Left ventricle myocardium superior (tissue), 1 donor: ENCODE measurements around the gene ZNF385C. TPM values are rescaled to one million over a fixed set of nuclear protein-coding genes. Genes with fewer than 3 reads are reported as not detected.

Experiments
- ATAC-seq: fragments of 200-7000 bp; cut with Tn5 transposase; one replicate; pipeline ENCODE4 v1.9.1; 2020; ENCODE audit warnings: mild to moderate bottlenecking, moderate library complexity
- DNase-seq: peaks from one replicate; pipeline ENCODE4 v3.0.0-alpha.2; 2020
- intact Hi-C: fragments of 100-400 bp; cut with micrococcal nuclease; formaldehyde crosslinking; loops from one replicate; pipeline ENCODE4 v1.11.0; 2022
- total RNA-seq: library from RNA; stranded (reverse); fragmentation: NEBNext Ultra II Directional; extraction: Animal tissue kit (Norgen Biotek cat#: 25700); gene quantifications from one replicate; pipeline ENCODE4 v1.2.1, GENCODE V29; 2021
- donor health status: DM: no; HTN: yes; CAD: no; lungs with severe emphysema.

Gene ZNF385C
- total RNA-seq, 1 donor from 2014 or later: 0.20 TPM

DNA sequence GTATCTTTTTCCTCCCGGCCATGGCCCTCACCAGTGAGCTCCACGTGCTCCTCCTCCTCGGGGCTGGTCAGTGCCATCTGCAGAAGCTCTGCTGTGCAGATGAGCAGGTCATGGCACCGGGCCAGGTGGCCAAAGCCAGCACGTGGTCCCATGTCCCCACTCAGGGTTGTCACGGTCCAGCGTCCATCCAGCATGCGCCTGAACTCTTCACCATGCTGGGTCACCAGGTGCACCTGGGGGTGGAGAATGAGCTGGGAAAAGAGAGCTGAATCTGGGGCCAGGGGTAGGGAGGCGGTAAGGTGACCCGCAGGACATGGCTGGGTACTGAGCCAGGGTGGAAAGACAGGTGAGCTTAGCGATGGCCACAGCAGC is 13.0 kb upstream of the ZNF385C start:
- DNase-seq: no peak
- intact Hi-C loops: no loop called here
- ATAC-seq: no peak

DNA sequence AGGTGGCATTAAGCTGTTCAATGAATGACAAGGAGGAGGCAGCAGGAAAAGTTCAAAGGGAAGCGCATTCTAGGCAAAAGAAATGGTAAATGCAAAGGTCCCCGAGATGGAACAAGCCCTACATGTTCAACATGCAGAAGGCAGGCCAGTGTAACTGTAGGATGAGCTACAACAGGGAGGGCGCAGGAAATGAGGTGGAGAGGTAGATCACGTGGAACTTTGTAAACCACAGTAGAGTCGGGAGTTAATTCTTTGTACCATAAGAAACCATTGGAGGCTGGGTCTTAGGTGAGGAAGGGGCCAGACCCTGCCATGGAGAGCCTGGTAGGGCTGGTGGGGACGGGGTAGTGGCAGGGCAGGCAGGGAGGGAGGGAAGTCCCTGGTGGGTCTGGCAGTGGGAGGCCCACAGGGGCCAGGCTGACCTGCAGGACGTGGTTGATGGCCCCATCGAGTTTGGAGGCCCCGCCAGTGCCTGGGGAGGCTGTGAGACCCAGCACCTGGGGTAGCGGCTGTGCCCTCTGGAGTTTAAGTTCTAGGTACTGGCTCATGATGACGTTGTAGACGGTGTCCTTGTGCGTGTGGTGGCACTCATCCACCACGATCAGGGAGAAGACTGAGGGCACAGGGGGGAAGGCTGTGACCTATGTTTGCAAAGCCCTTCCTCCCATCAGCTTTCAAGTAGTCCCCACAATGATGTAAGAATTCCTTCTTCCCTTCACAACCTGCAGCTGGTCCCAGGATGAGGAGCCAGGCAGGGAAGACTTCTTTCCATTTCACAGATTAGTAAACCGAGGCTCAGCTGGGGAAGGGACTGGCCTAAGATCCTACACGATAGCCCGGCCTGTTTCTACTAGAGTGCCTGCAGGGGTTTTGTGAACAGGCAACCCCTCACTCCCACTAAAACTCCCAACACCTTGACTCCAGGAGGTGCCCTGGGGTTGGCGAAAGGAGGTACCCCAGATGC is 12.3 kb upstream of the ZNF385C start:
- ATAC-seq (no peak), DNase-seq (no peak)
- intact Hi-C loops: no loop called here

DNA sequence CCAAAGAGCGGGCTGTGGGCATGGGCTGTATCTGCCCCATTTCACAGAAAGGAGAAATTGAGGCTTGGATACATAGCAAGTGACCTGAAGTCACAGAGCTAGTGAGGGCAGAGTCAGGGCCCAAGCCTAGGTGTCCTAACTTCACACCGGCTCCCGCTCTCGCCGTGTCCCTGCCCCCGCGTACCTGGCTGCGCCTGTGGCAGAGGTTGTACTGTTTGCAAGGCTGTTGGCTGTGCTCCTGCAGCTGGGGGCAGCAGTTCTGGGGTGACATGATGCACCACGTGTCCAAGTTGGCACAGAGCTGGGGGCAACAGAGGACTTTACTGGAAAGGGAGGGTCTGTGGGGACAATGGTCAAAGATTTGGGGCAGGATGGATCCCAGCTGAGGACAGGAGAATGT is 10.8 kb upstream of the ZNF385C start:
- intact Hi-C loops: no loop called here
- DNase-seq: no peak

DNA sequence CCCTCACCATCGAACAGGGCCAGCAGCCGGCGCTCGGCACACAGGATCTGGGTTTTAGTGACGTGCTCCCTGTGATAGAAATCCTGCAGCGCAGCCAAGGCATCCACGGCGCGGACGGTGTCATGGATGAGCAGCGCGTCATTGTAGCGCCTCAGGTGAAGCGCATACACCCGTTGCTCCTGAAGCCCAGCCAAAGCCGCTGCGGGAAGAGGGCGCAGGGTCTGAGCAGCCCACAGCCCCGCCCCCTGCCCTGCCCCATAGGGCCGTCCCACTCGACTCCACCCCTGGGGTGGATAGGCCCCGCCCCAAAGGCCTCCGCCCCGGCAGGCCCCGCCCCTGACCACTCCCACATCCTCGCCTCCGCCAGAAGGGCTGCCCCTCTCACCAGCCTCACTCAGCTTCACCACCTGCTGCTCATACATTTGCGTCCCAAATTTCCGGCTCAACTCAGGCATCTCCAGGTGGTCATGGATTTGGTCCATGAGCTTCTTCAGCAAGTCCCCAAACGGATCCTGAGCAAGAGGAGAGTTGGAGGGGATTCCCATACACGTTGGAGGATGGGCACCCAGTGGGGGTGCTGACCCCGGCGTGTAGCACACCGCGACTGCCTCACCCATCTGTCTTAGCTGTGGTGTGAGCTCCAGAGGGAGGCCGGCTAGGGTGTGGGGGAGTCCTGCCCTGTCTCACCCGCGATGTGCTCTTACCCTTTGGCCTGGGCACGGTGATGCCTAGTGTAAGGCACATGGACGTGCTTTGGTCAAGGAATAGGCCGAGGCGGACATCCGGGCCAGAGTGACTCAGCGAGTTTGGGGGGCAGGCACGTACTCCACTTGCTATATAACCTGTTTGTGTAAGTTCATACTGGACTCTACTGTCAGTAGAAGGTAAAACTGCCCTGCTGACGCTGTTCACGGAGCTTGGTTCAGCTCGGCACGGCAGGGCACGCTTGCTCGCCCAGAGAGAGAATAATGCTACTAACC is 9.6 kb upstream of the ZNF385C start:
- DNase-seq (peak; percentile 82), ATAC-seq (peak; percentile 79)
- intact Hi-C loops: no loop called here

More for the DNA sequence above, 10.8 kb upstream of the ZNF385C start:
- ATAC-seq: no peak

- ATAC-seq (no peak), DNase-seq (no peak)
- intact Hi-C loops: no loop called here
Measured at GRCh38 chr17:42107124-42107523, 8.9 kb upstream of the ZNF385C start.

GRCh38 chr17:42106009-42106408 is 7.7 kb upstream of the ZNF385C start:
- ATAC-seq: no peak
- no peak for DNase-seq
- intact Hi-C loops: no loop called here

GRCh38 chr17:42104264-42104663 is 6.0 kb upstream of the ZNF385C start:
- ATAC-seq (no peak), DNase-seq (no peak)
- intact Hi-C loops: no loop called here

DNA sequence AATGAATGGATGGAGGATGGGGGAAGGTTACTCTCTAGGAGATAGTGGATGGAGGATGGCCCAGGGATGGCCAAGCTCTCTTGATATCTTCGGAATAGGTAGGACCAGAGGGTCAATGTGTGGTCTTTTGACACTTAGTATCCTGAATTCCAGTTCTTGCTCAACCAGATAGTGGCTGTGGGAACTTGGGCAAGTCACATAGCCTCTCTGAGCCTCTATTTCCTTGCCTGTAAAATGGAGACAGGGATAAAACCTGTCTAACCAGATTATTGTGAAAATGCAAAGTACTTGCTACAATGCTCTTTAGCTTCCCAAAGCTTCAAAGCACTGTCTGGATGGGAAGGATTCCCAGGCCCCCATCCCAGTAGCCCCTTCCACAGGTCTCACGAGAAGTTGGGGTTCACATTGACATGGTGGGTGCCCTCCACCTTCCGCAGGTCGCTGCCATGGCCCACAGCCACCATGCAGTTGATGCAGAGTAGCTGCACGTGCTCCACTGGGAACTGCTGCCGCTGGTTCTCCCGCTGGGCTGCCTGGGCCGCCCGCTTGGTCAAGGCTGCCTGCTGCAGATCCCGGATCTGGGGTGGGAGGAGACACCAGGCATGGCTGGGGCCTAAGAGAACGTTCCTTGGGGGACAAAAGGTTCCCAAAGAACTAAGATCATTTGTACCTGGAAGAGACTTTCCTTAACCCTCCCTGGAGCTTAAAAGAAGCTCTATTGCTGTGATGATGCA is 5.1 kb upstream of the ZNF385C start:
- no peak for DNase-seq
- ATAC-seq: no peak
- intact Hi-C loops: no loop called here

DNA sequence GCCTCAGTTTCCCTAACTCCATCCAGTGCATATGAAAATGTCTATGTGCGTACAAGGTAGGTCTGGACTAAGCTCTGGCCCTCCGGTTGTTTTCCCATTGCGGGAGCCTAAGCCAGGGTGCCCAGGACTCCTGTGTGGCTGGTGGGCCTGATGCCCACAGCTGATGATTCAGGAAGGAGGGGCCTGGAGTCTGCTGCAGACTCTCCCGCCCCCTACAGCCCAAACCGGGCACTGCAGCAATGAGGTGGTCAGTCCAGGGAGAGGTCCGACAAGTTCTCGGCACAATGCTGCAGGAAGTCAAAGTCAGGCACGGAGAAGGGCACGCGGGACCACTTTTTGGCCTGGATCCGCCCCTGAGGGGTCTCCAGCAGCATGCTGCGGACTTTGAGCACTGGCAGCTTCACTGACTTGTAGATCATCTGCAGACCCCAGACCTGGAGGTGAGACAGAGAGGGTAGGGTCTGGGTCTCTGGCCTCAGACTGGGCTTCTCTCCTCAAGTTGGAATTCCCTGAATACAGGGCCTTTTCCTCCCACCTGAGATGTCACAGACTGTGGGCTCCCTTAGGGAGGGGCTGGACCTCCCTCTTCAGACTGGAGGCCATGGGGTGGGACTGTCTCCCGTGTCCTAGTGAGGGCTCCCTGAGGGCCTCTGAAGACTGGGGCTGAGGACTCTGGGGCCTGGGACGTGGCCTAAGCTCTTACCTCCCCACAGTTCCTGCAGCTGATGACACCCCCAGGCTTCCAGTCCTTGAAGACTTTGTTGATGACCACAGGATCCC is 3.4 kb upstream of the ZNF385C start:
- ATAC-seq (peak; percentile 85), DNase-seq (peak; percentile 88)
- intact Hi-C loops: no loop called here

DNA sequence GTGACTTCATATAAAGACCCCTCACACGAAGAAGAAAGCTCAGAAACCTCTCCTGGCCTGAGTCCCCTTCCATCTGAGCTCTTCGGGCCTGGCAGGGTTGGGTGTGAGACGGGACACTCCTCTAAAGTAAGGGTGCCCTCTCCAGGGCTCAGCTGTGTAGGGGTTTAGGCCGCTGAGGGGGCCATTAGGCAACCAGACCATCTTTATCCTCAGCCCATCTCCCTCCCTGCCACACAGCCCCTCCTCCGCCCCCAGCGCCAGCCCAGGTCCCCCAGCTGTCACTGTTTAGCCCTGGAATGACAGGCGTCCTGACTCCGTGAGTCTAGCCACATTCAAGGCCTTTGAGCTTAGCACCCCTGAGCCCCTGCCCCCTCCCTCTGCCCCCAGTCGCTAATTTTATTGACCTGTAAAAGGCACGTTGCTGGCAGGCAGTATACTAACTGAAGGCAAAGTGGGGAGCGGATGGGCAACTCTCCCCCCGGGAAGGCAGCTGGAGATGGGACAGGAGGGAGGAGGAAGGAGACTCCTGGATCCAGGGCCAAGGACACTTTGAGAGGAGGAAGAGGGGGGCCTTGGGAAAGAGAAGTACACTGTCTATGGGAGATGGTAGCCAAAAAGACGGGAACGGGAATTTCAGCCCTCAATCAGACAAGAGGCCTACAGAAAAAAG is 592 bp upstream of the ZNF385C start:
- DNase-seq (no peak), ATAC-seq (no peak)
- intact Hi-C loops: no loop called here

DNA sequence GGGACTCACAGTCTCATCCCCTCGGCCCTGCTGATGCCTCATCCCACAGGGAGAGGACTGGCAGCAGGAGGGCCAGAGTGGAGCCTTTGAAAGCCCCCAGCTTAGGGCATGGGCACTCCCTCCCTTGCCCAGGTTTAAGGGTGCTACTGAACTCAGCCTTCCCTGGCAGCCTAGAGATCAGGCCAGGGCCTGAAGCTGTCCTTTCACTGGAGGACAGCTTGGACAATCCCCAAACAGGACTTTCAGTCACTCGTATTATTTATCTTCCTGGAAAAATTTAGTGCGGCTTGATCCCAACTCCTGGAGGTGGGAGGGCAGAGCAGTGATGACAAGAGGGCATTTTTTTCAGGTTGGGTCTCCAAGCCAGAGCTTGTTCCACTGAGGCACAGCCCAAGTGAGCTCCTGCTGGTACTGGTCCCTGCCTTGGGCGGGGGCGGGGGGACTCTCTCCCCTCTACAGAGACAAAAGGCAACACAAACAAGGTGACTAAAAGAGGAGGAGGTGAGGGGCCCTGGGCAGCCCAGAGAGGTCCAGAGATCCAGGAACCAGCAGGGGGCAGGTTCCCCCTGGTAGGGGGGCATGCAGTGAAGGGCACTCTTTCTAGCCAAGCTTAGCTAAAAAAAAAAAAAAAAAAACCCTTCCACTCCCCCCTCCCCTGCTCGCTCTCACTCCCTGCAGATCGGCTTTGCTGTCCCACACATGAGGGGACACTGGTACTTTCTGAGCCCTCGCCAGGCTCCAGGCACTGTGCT is 1.7 kb downstream of the ZNF385C start:
- intact Hi-C loops: no loop called here
- ATAC-seq: no peak
- no peak for DNase-seq

DNA sequence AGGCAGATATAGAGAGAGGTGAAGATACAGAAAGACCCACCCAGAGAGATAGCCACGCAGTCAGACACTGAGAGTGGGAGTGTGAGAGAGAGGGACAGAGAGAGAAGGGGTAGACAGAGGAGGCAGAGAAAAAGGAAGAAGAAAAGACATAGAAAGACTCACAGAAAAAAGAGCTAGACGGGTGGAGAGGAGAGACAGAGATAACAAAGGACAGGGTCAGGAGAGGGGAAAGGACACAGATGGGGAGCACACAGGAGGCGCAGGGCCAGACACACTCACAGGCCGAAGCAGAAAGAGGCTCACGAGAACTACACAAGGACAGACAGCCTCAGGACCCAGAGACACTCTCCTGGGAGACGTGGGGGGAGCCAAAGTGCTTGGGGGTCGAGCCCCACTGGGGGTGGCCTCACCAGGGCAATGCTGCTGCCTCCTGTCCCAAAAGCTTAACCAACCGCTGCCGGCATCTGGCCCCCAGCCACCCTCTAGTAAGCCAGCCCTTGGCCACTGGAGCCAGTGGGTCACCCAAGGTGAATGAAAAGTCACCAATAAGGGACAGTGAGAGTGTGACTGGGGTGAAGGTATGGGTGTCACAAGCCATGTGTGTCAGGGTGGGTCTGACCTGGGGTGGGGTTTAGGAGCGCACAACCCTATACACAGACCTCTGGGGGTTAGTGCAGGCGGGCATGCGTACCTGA is 3.8 kb downstream of the ZNF385C start:
- DNase-seq: no peak
- ATAC-seq: no peak
- intact Hi-C loops: no loop called here

- intact Hi-C loops: no loop called here
- ATAC-seq (no peak), DNase-seq (no peak)
Measured at GRCh38 chr17:42092939-42093338, 5.3 kb downstream of the ZNF385C start.

- intact Hi-C loops: no loop called here
- ATAC-seq (no peak), DNase-seq (no peak)
Measured at GRCh38 chr17:42090964-42091790, 7.1 kb downstream of the ZNF385C start.

DNA sequence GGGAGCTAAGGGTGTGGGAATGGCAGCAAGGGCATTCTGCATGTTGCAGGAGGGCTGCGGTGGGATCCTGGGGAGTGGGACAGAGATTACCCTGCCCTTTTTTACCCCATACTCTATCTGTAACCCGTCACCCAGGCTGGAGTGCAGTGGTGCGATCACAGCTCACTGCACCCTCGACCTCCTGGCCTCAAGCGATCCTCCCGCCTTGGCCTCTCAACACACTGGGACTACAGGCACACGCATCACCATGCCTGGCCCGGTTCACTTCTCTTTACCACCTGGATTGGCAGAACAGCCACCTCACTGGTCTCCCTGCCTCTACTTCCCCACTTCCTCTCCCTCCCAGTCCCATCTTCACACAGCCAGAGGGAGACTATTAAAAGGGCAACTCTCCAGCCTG is 9.5 kb downstream of the ZNF385C start:
- no peak for ATAC-seq
- intact Hi-C loops: loop anchor here (10.0 kb wide), 1 partner anchor 134 kb away; no protein-coding TSS in a partner anchor
- DNase-seq: no peak
